ENCODE results near the gene AQP10. TPM values are rescaled to one million over a fixed set of nuclear protein-coding genes. Genes with fewer than 3 reads are reported as not detected.

The AQP10 gene
- total RNA-seq, 3 donors from 2014 or later (not counting 1 experiment from before 2014, with no cell fraction given), result 0.82 TPM; not detected in 2

- TF ChIP-seq, protein P1, sequence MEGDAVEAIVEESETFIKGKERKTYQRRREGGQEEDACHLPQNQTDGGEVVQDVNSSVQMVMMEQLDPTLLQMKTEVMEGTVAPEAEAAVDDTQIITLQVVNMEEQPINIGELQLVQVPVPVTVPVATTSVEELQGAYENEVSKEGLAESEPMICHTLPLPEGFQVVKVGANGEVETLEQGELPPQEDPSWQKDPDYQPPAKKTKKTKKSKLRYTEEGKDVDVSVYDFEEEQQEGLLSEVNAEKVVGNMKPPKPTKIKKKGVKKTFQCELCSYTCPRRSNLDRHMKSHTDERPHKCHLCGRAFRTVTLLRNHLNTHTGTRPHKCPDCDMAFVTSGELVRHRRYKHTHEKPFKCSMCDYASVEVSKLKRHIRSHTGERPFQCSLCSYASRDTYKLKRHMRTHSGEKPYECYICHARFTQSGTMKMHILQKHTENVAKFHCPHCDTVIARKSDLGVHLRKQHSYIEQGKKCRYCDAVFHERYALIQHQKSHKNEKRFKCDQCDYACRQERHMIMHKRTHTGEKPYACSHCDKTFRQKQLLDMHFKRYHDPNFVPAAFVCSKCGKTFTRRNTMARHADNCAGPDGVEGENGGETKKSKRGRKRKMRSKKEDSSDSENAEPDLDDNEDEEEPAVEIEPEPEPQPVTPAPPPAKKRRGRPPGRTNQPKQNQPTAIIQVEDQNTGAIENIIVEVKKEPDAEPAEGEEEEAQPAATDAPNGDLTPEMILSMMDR (IDR thresholded peaks at IDR 0.05), result no peak
- Mint-ChIP-seq H3K9me3 (no peaks in the 10 kb centered on the region), H3K4me1 (peaks cover 23 to 42% of the 10 kb centered on the region in 2 donors), H3K27me3 (ENCODE audit: low read depth in 2 of 2) (peaks cover 7 to 8% of the 10 kb centered on the region in 2 donors), H3K4me3 (peak overlapping the region; percentile 80), H3K36me3 (no peaks in the 10 kb centered on the region), H3K27ac (peak overlapping the region; percentile 83 to 91)
- DNase-seq (no peak), ATAC-seq (no peak)
- 77% methylated on average over 2 of the region's 2 CpGs for WGBS (ENCODE audit: insufficient coverage)
- intact Hi-C loops (cut with micrococcal nuclease), result loop anchor here (1.0 kb wide), 1 partner anchor 11 kb away; no protein-coding TSS in a partner anchor
- Histone ChIP-seq H3K4me1 (ENCODE audit: control insufficient read depth, insufficient read depth, low read length) (peaks cover 41% of the 10 kb centered on the region), H3K27ac (ENCODE audit: low read length) (no peak overlapping the region), H3K36me3 (ENCODE audit: control insufficient read depth, insufficient read depth, low read length) (no peaks in the 10 kb centered on the region), H3K27me3 (ENCODE audit: control insufficient read depth, insufficient read depth, low read length) (no peaks in the 10 kb centered on the region), H3K9me3 (ENCODE audit: control insufficient read depth, insufficient read depth, low read length) (no peaks in the 10 kb centered on the region), H3K4me3 (ENCODE audit: low read length) (peak overlapping the region; percentile 90)
Measured at GRCh38 chr1:154324241-154324640, 3.3 kb downstream of the AQP10 start.

DNA sequence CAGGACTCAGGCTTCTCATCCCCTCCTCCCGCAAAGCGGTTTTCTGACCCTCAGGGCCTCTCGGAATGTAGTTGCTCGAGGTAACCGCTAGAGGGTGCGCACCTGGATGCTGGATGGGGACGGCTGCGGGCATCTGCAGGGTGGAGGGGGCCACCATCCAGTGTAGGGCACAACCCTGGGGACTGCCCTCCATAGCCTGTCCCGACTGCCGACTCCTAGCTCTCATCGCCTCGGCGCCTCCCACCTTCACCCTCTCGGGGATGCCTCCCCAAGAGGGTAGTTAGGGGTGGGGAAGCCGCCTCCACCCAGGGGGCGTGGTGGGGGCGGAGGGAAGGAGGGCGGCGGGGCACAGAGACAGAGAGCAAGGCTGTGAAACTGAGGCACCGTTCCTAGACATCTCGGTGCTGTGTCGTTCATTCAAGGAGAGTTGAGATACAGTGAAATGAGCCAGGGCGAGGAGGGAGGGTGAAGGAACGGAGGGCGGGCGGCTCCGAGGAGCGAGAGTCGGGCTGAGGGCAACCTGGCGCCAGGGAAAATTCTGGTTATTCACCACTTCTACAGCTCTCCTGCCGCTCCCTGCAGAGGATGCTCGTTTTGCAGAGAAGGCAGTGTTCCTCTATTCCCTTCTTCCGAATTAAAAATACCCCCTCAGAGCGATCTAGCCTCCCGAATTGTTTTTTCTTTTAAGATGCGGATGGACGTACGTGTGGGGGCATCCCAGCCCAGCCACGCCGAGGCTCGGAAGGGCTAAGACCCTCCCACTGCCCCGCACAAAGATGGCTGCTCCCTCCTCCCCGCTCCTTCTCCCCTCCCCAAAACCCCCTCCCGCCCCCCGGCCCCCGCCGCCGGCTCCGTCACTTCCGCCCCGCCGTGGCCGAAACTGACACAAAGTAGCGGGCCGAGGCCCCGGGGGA is 4.0 kb downstream of the AQP10 start, which contains the start of gene ATP8B2:
Gene ATP8B2 (plus strand): TSS at position 857 of the 914 bp plus-strand sequence. CDS start 2,617 bp downstream, outside the sequence.
- Histone ChIP-seq H3K36me3 (ENCODE audit: control insufficient read depth, insufficient read depth, low read length) (no peaks in the 10 kb centered on the region), H3K4me1 (ENCODE audit: control insufficient read depth, insufficient read depth, low read length) (peaks cover 48% of the 10 kb centered on the region), H3K27ac (ENCODE audit: low read length) (peak within 1 kb of the TSS; percentile 63), H3K4me3 (ENCODE audit: low read length) (peak within 1 kb of the TSS; percentile 90), H3K9me3 (ENCODE audit: control insufficient read depth, insufficient read depth, low read length) (no peaks in the 10 kb centered on the region), H3K27me3 (ENCODE audit: control insufficient read depth, insufficient read depth, low read length) (no peaks in the 10 kb centered on the region)
- intact Hi-C loops (cut with micrococcal nuclease), result loop anchor here (1.0 kb wide), 1 partner anchor 10 kb away; no protein-coding TSS in a partner anchor
- no peaks in the 10 kb centered on the region for H3K9me3 Mint-ChIP-seq
- ATAC-seq (peak; percentile 65 to 82 (median 66)), DNase-seq (peak; percentile 72 to 90)
- WGBS (ENCODE audit: insufficient coverage), result 0% methylated on average over 53 of the region's 56 CpGs
- H3K27me3 Mint-ChIP-seq (ENCODE audit: low read depth in 2 of 2), result peaks cover 7 to 8% of the 10 kb centered on the region in 2 donors
- no peaks in the 10 kb centered on the region for H3K36me3 Mint-ChIP-seq
- H3K4me1 Mint-ChIP-seq, result peaks cover 30 to 49% of the 10 kb centered on the region in 2 donors
- H3K4me3 Mint-ChIP-seq, result peak within 1 kb of the TSS; percentile 95
- TF ChIP-seq, protein P1 (IDR thresholded peaks at IDR 0.05), result peak; percentile 94
- H3K27ac Mint-ChIP-seq, result peak within 1 kb of the TSS; percentile 83 to 91

DNA sequence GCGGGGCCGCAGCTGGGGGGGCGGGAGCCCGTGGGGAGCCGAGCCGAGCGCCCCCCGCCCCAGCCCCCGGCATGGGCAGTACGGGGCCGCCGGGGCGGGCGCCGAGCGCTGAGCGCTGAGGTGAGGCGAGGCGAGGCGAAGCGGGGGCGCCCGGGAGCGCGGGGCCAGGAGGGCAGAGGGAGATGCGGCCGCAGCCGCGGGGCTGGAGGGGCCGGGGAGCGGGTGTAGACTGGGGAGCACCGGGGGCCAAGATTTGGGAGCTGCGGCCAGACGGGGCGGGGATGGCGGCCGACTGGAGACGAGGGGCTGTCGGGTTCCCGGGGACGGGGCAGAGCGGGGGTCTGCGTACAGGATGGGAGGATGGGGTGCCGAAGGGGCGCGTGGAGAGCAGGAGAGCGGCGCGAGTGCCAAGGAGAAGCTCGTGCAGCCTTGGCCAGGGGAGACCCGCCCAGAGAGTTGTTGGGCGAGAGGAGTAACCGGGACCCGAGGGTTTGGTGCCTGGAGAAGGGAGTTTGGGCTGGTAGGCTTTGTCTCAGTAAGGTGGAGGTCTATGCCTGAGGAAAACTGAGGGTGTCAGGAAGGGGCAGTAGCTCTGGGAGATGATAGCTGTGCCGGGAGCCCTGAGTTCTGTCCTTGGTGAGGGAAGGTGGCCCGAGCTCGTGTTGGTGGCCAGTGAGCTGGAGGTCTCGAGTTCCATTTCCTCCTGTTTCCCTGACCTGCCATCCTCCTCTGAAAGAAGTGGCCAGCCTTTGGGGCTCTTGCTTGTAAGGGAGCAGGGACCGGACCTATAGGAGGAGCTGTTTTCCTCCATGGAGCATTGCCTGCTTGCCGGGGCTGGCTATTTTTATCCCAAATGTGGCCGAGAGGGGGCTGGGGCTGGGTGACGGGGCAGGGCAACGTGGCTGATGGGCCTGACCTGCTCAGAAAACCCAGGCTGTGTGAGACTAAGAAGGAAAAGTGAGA is 5.0 kb downstream of the AQP10 start:
- WGBS (ENCODE audit: insufficient coverage), result under 1% methylated on average over 63 of the region's 63 CpGs
- DNase-seq, result peak in 1 of 2 donors; percentile 69
- H3K4me1 Mint-ChIP-seq, result peaks cover 39 to 58% of the 10 kb centered on the region in 2 donors

More for the DNA sequence above, 5.0 kb downstream of the AQP10 start:
- no peaks in the 10 kb centered on the region for H3K9me3 Mint-ChIP-seq
- peaks cover 2% of the 10 kb centered on the region for H3K36me3 ChIP-seq (ENCODE audit: control insufficient read depth, insufficient read depth, low read length)
- H3K27me3 Mint-ChIP-seq (ENCODE audit: low read depth in 2 of 2), result peaks cover 7 to 8% of the 10 kb centered on the region in 2 donors
- peak overlapping the region; percentile 58 for H3K27ac ChIP-seq (ENCODE audit: low read length)
- peak overlapping the region; percentile 42 for H3K4me3 ChIP-seq (ENCODE audit: low read length)
- ATAC-seq, result peak; percentile 8 to 15 (median 15)
- peak overlapping the region; percentile 95 for H3K4me3 Mint-ChIP-seq
- intact Hi-C loops (cut with micrococcal nuclease), result no loop called here
- TF ChIP-seq, protein P1 (IDR thresholded peaks at IDR 0.05), result peak; percentile 17
- H3K9me3 ChIP-seq (ENCODE audit: control insufficient read depth, insufficient read depth, low read length), result no peaks in the 10 kb centered on the region
- no peaks in the 10 kb centered on the region for H3K27me3 ChIP-seq (ENCODE audit: control insufficient read depth, insufficient read depth, low read length)
- H3K36me3 Mint-ChIP-seq, result no peaks in the 10 kb centered on the region
- H3K4me1 ChIP-seq (ENCODE audit: control insufficient read depth, insufficient read depth, low read length), result peaks cover 57% of the 10 kb centered on the region
- peak overlapping the region; percentile 83 to 91 for H3K27ac Mint-ChIP-seq
